Peyer's patch (tissue), 4 donors: Measurements from ENCODE around the gene PAK2. TPM values are rescaled to one million over a fixed set of nuclear protein-coding genes. Genes with fewer than 3 reads are reported as not detected.

Source experiments
- DNase-seq, 3 donors: peaks; one replicate each; pipeline ENCODE4 v3.0.0-alpha.2; 2017 to 2019
- H3K27ac ChIP-seq, 4 donors: fragments of 200-600 bp; sonication (generic); one replicate each; pipeline ENCODE4 v1.5.1; 2016 to 2019
- H3K27me3 ChIP-seq, 2 donors: fragments of 200-600 bp; sonication (generic); one replicate each; pipeline ENCODE4 v1.5.1; 2019
- H3K36me3 ChIP-seq, 3 donors: fragments of 200-600 bp; sonication (generic); one replicate each; pipeline ENCODE4 v1.5.1; 2016 to 2019
- H3K4me1 ChIP-seq, 4 donors: fragments of 200-600 bp; sonication (generic); one replicate each; pipeline ENCODE4 v1.5.1; 2016 to 2019
- H3K4me3 ChIP-seq, 4 donors: fragments of 200-600 bp; sonication (generic); 1 replicate in 3 of 4; 2 replicates in 1 of 4; pipeline ENCODE4 v1.5.1; 2016 to 2019; ENCODE audit warnings: mild to moderate bottlenecking in 1 of 4
- H3K9me3 ChIP-seq, 4 donors: fragments of 200-600 bp; sonication (generic); one replicate each; pipeline ENCODE4 v1.5.1; 2016 to 2019; ENCODE audit warnings: mild to moderate bottlenecking in 1 of 4
- CTCF ChIP-seq, 6 experiments: fragments of 450-650 bp in 4 of 6; fragments of 200-600 bp in 2 of 6; sonication (generic) in 1 of 6; IDR thresholded peaks; one replicate each; pipeline ENCODE4 v1.5.1; 2017 to 2019; ENCODE audit warnings: antibody characterized with exemption in 6 of 6, mild to moderate bottlenecking in 3 of 6, moderate library complexity in 1 of 6
- POLR2A ChIP-seq, 2 donors: fragments of 450-650 bp; IDR thresholded peaks; one replicate each; pipeline ENCODE4 v1.5.1; 2017; ENCODE audit warnings: antibody characterized with exemption in 2 of 2, mild to moderate bottlenecking in 2 of 2, moderate library complexity in 2 of 2
- total RNA-seq, 4 donors: library from RNA; depleted of rRNA; stranded (reverse); fragments of >200 nt; gene quantifications; one replicate each; pipeline ENCODE4 v1.1.0, GENCODE V29; 2016

PAK2 gene
- total RNA-seq, 4 donors from 2014 or later: 42.9 to 65.2 (median 53.5) TPM

- peaks cover 0 to 24% (median 4%) of the 10 kb centered on the region in 4 donors for H3K4me1 ChIP-seq
- no peak for DNase-seq
Measured at GRCh38 chr3:196775938-196776337, 36.3 kb downstream of the PAK2 start.

GRCh38 chr3:196777836-196778235, 38.2 kb downstream of the PAK2 start:
- Histone ChIP-seq H3K27ac (no peak overlapping the region), H3K9me3 (no peaks in the 10 kb centered on the region), H3K4me3 (no peak overlapping the region), H3K27me3 (no peaks in the 10 kb centered on the region), H3K4me1 (peaks cover 0 to 17% (median 4%) of the 10 kb centered on the region in 4 donors), H3K36me3 (peaks cover 0 to 3% (median 0%) of the 10 kb centered on the region in 3 donors)
- TF ChIP-seq POLR2A (IDR thresholded peaks at IDR 0.05): no peak
- TF ChIP-seq CTCF (IDR thresholded peaks at IDR 0.05): no peak
- no peak for DNase-seq

More at GRCh38 chr3:196775938-196776337, 36.3 kb downstream of the PAK2 start:
- no peaks in the 10 kb centered on the region for H3K36me3 ChIP-seq
- no peak overlapping the region for H3K4me3 ChIP-seq
- no peak overlapping the region for H3K27ac ChIP-seq
- no peaks in the 10 kb centered on the region for H3K9me3 ChIP-seq
- TF ChIP-seq POLR2A (IDR thresholded peaks at IDR 0.05): no peak
- no peak for TF ChIP-seq CTCF (IDR thresholded peaks at IDR 0.05)
- H3K27me3 ChIP-seq: no peaks in the 10 kb centered on the region

GRCh38 chr3:196778755-196779154, 39.1 kb downstream of the PAK2 start:
- H3K36me3 ChIP-seq: peaks cover 0 to 13% (median 0%) of the 10 kb centered on the region in 3 donors
- no peak overlapping the region for H3K27ac ChIP-seq
- no peaks in the 10 kb centered on the region for H3K9me3 ChIP-seq
- no peak overlapping the region for H3K4me3 ChIP-seq
- peaks cover 0 to 12% (median 2%) of the 10 kb centered on the region in 4 donors for H3K4me1 ChIP-seq
- H3K27me3 ChIP-seq: no peaks in the 10 kb centered on the region
- DNase-seq: no peak
- no peak for TF ChIP-seq POLR2A (IDR thresholded peaks at IDR 0.05)
- TF ChIP-seq CTCF (IDR thresholded peaks at IDR 0.05): no peak

- Histone ChIP-seq H3K9me3 (no peaks in the 10 kb centered on the region), H3K36me3 (peaks cover 0 to 21% (median 0%) of the 10 kb centered on the region in 3 donors), H3K27ac (no peak overlapping the region), H3K27me3 (no peaks in the 10 kb centered on the region), H3K4me1 (no peaks in the 10 kb centered on the region), H3K4me3 (no peak overlapping the region)
- no peak for TF ChIP-seq CTCF (IDR thresholded peaks at IDR 0.05)
- no peak for TF ChIP-seq POLR2A (IDR thresholded peaks at IDR 0.05)
- DNase-seq: no peak
Measured at GRCh38 chr3:196782511-196782910, 42.9 kb downstream of the PAK2 start.

GRCh38 chr3:196788528-196788927, 48.9 kb downstream of the PAK2 start:
- no peaks in the 10 kb centered on the region for H3K4me1 ChIP-seq
- H3K27me3 ChIP-seq: no peaks in the 10 kb centered on the region
- no peak for DNase-seq
- H3K36me3 ChIP-seq: peaks cover 0 to 16% (median 0%) of the 10 kb centered on the region in 3 donors
- H3K9me3 ChIP-seq: no peaks in the 10 kb centered on the region
- no peak overlapping the region for H3K4me3 ChIP-seq
- no peak for TF ChIP-seq POLR2A (IDR thresholded peaks at IDR 0.05)
- no peak for TF ChIP-seq CTCF (IDR thresholded peaks at IDR 0.05)
- no peak overlapping the region for H3K27ac ChIP-seq

- peaks cover 0 to 11% (median 0%) of the 10 kb centered on the region in 3 donors for H3K36me3 ChIP-seq
- no peak overlapping the region for H3K27ac ChIP-seq
- no peaks in the 10 kb centered on the region for H3K4me1 ChIP-seq
- no peak for DNase-seq
- H3K27me3 ChIP-seq: no peaks in the 10 kb centered on the region
- TF ChIP-seq POLR2A (IDR thresholded peaks at IDR 0.05) (no peak), CTCF (IDR thresholded peaks at IDR 0.05) (no peak)
- no peaks in the 10 kb centered on the region for H3K9me3 ChIP-seq
- no peak overlapping the region for H3K4me3 ChIP-seq
Measured at GRCh38 chr3:196789885-196790359, 50.3 kb downstream of the PAK2 start.
